ENCODE results near the gene RUFY3.
"Not testable (repeated sequence)": the region's sequence is repeated elsewhere in the genome, so short reads cannot be mapped to it uniquely, and the experiment has no call there.

The RUFY3 gene

GRCh38 chr4:70721747-70722146, at the start of gene RUFY3:
TSS of gene RUFY3 (plus strand) at chr4:70721964. CDS start at chr4:70722574, 610 bp downstream.
- DNase-seq, result no peak

- DNase-seq, result no peak
These were observed 47.6 kb upstream of the RUFY3 start for GRCh38 chr4:70674191-70674590.

- DNase-seq, result no peak
These were observed 47.0 kb upstream of the RUFY3 start for GRCh38 chr4:70674731-70675130.

- no peak for DNase-seq
These were observed 45.1 kb upstream of the RUFY3 start for GRCh38 chr4:70676554-70677090.

- DNase-seq, result no peak
These were observed 43.3 kb upstream of the RUFY3 start for GRCh38 chr4:70678383-70678999.

GRCh38 chr4:70680934-70681333, 40.8 kb upstream of the RUFY3 start:
- DNase-seq, result no peak

GRCh38 chr4:70681704-70682103, 40.1 kb upstream of the RUFY3 start:
- DNase-seq, result no peak

- DNase-seq, result not testable (repeated sequence)
These were observed 39.6 kb upstream of the RUFY3 start for GRCh38 chr4:70682142-70682541.

GRCh38 chr4:70687392-70687791, 34.4 kb upstream of the RUFY3 start:
- DNase-seq, result no peak

GRCh38 chr4:70687821-70688794, 33.7 kb upstream of the RUFY3 start, which contains the start of gene UTP3:
TSS of gene UTP3 (plus strand) at chr4:70688532. CDS start at chr4:70688678, 146 bp downstream.
- DNase-seq, result peak; percentile 95

GRCh38 chr4:70688795-70689231, 33.0 kb upstream of the RUFY3 start:
- DNase-seq, result peak; percentile 8

- DNase-seq, result no peak
These were observed 30.1 kb upstream of the RUFY3 start for GRCh38 chr4:70691661-70692060.

- DNase-seq, result not testable (repeated sequence)
These were observed 27.1 kb upstream of the RUFY3 start for GRCh38 chr4:70694633-70695032.

- DNase-seq, result not testable (repeated sequence)
These were observed 23.3 kb upstream of the RUFY3 start for GRCh38 chr4:70698435-70698834.

- DNase-seq, result no peak
These were observed 21.1 kb upstream of the RUFY3 start for GRCh38 chr4:70700712-70701111.

GRCh38 chr4:70701271-70701670, 20.5 kb upstream of the RUFY3 start:
- DNase-seq, result no peak

- not testable (repeated sequence) for DNase-seq
These were observed 19.2 kb upstream of the RUFY3 start for GRCh38 chr4:70702592-70702991.

GRCh38 chr4:70703619-70704214, 18.0 kb upstream of the RUFY3 start:
- no peak for DNase-seq

GRCh38 chr4:70704215-70704930, 17.4 kb upstream of the RUFY3 start:
- DNase-seq, result peak; percentile 71

- no peak for DNase-seq
These were observed 16.9 kb upstream of the RUFY3 start for GRCh38 chr4:70704931-70705182.

- peak; percentile 82 for DNase-seq
These were observed 16.4 kb upstream of the RUFY3 start for GRCh38 chr4:70705183-70706043.

- DNase-seq, result no peak
These were observed 15.7 kb upstream of the RUFY3 start for GRCh38 chr4:70706044-70706461.

Data from CD4-positive, alpha-beta T cell treated with Interleukin-17A for 4 hours (primary cell).